Tibial nerve (tissue), 4 donors: ENCODE data around the gene STIM1.

Experiments used
- CTCF ChIP-seq, 5 experiments: fragments of 200-600 bp in 3 of 5; fragments of 450-650 bp in 2 of 5; sonication (generic) in 3 of 5; IDR thresholded peaks; one replicate each; pipeline ENCODE4 v1.5.1; 2016 to 2019; ENCODE audit warnings: antibody characterized with exemption in 5 of 5, mild to moderate bottlenecking in 3 of 5, moderate library complexity in 2 of 5
- EP300 ChIP-seq, 2 donors: sonication (generic); formaldehyde crosslinking; IDR thresholded peaks; one replicate each; pipeline ENCODE4 v1.6.1; 2017; ENCODE audit warnings: antibody characterized with exemption in 2 of 2, mild to moderate bottlenecking in 1 of 2
- POLR2A ChIP-seq, 2 donors: fragments of 450-650 bp; IDR thresholded peaks; one replicate each; pipeline ENCODE4 v1.6.1; 2017; ENCODE audit warnings: antibody characterized with exemption in 2 of 2, mild to moderate bottlenecking in 2 of 2, moderate library complexity in 2 of 2

- TF ChIP-seq EP300 (IDR thresholded peaks at IDR 0.05) (no peak), CTCF (IDR thresholded peaks at IDR 0.05) (no peak), POLR2A (IDR thresholded peaks at IDR 0.05) (no peak)
Observed at GRCh38 chr11:3995949-3996554, 140.6 kb downstream of the STIM1 start.
